Smooth muscle cell (in vitro differentiated cells): ENCODE measurements around the gene MTX2. TPM values are rescaled to one million over a fixed set of nuclear protein-coding genes. Genes with fewer than 3 reads are reported as not detected.

ENCODE experiments used
- DNase-seq: peaks from one replicate; lab custom pipeline; 2025; ENCODE audit not compliant: unreplicated experiment; lab: John Stamatoyannopoulos, UW
- H2AFZ ChIP-seq: fragments of 200-600 bp; sonication (generic); 2 replicates; pipeline ENCODE4 v1.6.0; 2016; ENCODE audit warnings: antibody characterized with exemption, low read depth, mild to moderate bottlenecking
- H3F3A ChIP-seq: fragments of 200-600 bp; sonication (generic); 2 replicates; pipeline ENCODE4 v1.6.0; 2017; ENCODE audit warnings: antibody characterized with exemption, low read depth
- H3K27ac ChIP-seq: fragments of 200-600 bp; sonication (generic); 2 replicates; pipeline ENCODE4 v1.5.1; 2016; ENCODE audit warnings: low read depth, mild to moderate bottlenecking
- H3K27me3 ChIP-seq: fragments of 200-600 bp; sonication (generic); 2 replicates; pipeline ENCODE4 v1.6.1; 2016; ENCODE audit warnings: low read depth, mild to moderate bottlenecking
- H3K36me3 ChIP-seq: fragments of 200-600 bp; sonication (generic); 2 replicates; pipeline ENCODE4 v1.5.1; 2016; ENCODE audit warnings: low read depth
- H3K4me1 ChIP-seq: fragments of 200-600 bp; sonication (generic); 2 replicates; pipeline ENCODE4 v1.5.1; 2016; ENCODE audit warnings: low read depth
- H3K4me2 ChIP-seq: fragments of 200-600 bp; sonication (generic); 2 replicates; pipeline ENCODE4 v1.6.0; 2016; ENCODE audit warnings: mild to moderate bottlenecking
- H3K4me3 ChIP-seq: fragments of 200-600 bp; sonication (generic); 2 replicates; pipeline ENCODE4 v1.5.1; 2016; ENCODE audit warnings: mild to moderate bottlenecking
- H3K79me2 ChIP-seq: fragments of 200-600 bp; sonication (generic); 2 replicates; pipeline ENCODE4 v1.6.0; 2016; ENCODE audit warnings: low read depth, mild to moderate bottlenecking
- H3K9ac ChIP-seq: fragments of 200-600 bp; sonication (generic); 2 replicates; pipeline ENCODE4 v1.6.0; 2016; ENCODE audit warnings: low read depth
- H3K9me3 ChIP-seq: fragments of 200-600 bp; sonication (generic); replicated peaks from 2 replicates; pipeline ENCODE4 v1.5.1; 2016; ENCODE audit warnings: low read depth
- H4K20me1 ChIP-seq: fragments of 200-600 bp; sonication (generic); 2 replicates; pipeline ENCODE4 v1.6.0; 2016; ENCODE audit warnings: low read depth
- WGBS: methylation state at CpG from one replicate; pipeline ENCODE4 v1.1.7; 2016; ENCODE audit warnings: low lambda C conversion rate; 5-methylcytosine and 5-hydroxymethylcytosine counted together
- polyA plus RNA-seq: library from polyadenylated mRNA; unstranded; fragments of >200 nt; fragmentation: Nextera tagmentation; extraction: Ambion mirVana; gene quantifications from 2 replicates; pipeline ENCODE4 v1.2.1, GENCODE V29; 2016
- total RNA-seq: library from RNA; depleted of rRNA; stranded (reverse); fragments of >200 nt; gene quantifications from 2 replicates; pipeline ENCODE4 v1.2.3, GENCODE V29; 2014
- TF ChIP-seq, protein P1 (sequence below): fragments of 200-600 bp; sonication (generic); IDR thresholded peaks from 2 replicates; pipeline ENCODE4 v1.5.1; 2017; ENCODE audit warnings: borderline replicate concordance, mild to moderate bottlenecking, antibody characterized with exemption; ENCODE audit not compliant: insufficient read depth, poor library complexity, severe bottlenecking

Gene MTX2
- total and polyA plus RNA-seq, 2 experiments from 2014 or later, result 27.7 to 39.2 TPM

DNA sequence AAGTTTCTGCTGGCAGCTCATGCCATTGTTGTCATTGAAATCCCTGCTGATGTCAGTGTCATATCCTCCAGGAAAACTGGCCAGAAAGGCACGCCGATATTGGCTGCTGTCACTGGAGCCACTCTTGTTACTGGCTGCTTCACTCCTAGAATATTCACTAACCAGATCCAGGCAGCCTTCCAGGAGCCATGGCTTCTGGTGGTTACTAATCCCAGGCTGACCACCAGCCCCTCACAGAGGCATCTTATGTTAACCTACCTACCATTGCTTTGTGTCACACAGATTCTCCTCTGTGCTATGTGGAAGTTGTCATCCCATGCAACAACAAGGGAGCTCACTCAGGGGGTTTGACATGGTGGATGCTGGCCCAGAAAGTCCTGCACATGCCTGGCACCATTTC, 27.0 kb upstream of the MTX2 start:
- Histone ChIP-seq H3K27ac (no peak overlapping the region), H3K9me3 (no peaks in the 10 kb centered on the region), H3K79me2 (no peaks in the 10 kb centered on the region), H3K4me3 (no peak overlapping the region), H4K20me1 (no peaks in the 10 kb centered on the region), H3K9ac (no peak overlapping the region), H3K36me3 (no peaks in the 10 kb centered on the region), H3F3A (no peaks in the 10 kb centered on the region), H3K4me2 (no peak overlapping the region), H2AFZ (no peak overlapping the region), H3K4me1 (no peaks in the 10 kb centered on the region), H3K27me3 (peaks cover 28% of the 10 kb centered on the region)
- TF ChIP-seq, protein P1, sequence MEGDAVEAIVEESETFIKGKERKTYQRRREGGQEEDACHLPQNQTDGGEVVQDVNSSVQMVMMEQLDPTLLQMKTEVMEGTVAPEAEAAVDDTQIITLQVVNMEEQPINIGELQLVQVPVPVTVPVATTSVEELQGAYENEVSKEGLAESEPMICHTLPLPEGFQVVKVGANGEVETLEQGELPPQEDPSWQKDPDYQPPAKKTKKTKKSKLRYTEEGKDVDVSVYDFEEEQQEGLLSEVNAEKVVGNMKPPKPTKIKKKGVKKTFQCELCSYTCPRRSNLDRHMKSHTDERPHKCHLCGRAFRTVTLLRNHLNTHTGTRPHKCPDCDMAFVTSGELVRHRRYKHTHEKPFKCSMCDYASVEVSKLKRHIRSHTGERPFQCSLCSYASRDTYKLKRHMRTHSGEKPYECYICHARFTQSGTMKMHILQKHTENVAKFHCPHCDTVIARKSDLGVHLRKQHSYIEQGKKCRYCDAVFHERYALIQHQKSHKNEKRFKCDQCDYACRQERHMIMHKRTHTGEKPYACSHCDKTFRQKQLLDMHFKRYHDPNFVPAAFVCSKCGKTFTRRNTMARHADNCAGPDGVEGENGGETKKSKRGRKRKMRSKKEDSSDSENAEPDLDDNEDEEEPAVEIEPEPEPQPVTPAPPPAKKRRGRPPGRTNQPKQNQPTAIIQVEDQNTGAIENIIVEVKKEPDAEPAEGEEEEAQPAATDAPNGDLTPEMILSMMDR, result no peak
- WGBS, result 74% methylated on average over 2 of the region's 2 CpGs
- DNase-seq, result no peak

DNA sequence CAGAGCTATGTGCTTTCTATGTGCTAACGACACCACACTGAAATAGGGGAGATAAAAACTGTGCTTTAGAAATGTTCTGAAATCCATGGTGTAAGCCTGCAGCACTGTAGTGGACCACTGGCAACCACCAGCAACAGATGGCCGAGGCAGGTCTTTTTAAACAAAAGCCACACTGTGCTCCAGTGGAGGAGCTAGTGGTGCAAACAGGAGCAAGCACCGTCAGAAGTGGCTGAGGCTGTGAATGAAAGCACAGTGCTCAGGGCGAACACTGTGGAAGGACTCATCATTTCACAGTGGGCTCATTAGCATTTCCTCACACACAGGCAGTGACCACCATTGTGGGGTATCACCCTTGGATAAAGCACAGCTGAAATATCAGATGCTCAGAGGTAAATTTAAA, 22.9 kb upstream of the MTX2 start:
- WGBS, result 79% methylated on average over 4 of the region's 4 CpGs
- no peaks in the 10 kb centered on the region for H3K79me2 ChIP-seq
- H4K20me1 ChIP-seq, result no peaks in the 10 kb centered on the region
- H3K4me1 ChIP-seq, result no peaks in the 10 kb centered on the region
- H2AFZ ChIP-seq, result no peak overlapping the region
- TF ChIP-seq, protein P1, result no peak
- H3K4me2 ChIP-seq, result no peak overlapping the region
- H3K9me3 ChIP-seq, result no peaks in the 10 kb centered on the region
- no peaks in the 10 kb centered on the region for H3K36me3 ChIP-seq
- DNase-seq, result no peak
- H3K4me3 ChIP-seq, result no peak overlapping the region
- no peak overlapping the region for H3K9ac ChIP-seq
- H3K27ac ChIP-seq, result no peak overlapping the region
- peaks cover 31% of the 10 kb centered on the region for H3K27me3 ChIP-seq
- no peaks in the 10 kb centered on the region for H3F3A ChIP-seq

DNA sequence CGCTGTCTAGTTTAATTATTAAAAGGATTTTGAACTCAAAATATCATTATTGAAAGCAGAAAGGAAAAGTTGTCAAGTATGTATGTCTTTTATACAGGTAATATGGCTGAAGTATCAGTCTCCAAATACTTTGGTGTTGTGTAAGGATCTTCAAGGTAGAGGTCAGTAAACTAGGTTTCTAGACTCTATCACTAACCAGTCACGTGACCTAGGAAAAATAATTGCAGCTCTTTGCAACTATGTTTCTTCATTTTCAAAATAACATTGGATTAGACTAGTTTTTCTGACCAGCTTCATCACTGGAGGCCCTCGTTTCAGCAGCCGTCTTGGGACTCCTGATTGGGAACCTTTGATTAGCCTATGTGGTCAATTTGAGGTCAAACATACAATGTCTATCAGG, 21.4 kb upstream of the MTX2 start:
- H3K27ac ChIP-seq, result no peak overlapping the region
- WGBS, result 78% methylated on average over 4 of the region's 4 CpGs
- no peak overlapping the region for H2AFZ ChIP-seq
- H3K79me2 ChIP-seq, result no peaks in the 10 kb centered on the region
- no peak overlapping the region for H3K9ac ChIP-seq
- no peak overlapping the region for H3K4me2 ChIP-seq
- DNase-seq, result no peak
- no peaks in the 10 kb centered on the region for H3F3A ChIP-seq
- no peaks in the 10 kb centered on the region for H3K36me3 ChIP-seq
- H3K4me3 ChIP-seq, result no peak overlapping the region
- H3K27me3 ChIP-seq, result peaks cover 35% of the 10 kb centered on the region
- no peaks in the 10 kb centered on the region for H4K20me1 ChIP-seq
- no peaks in the 10 kb centered on the region for H3K4me1 ChIP-seq
- TF ChIP-seq, protein P1, result no peak
- H3K9me3 ChIP-seq, result no peaks in the 10 kb centered on the region

DNA sequence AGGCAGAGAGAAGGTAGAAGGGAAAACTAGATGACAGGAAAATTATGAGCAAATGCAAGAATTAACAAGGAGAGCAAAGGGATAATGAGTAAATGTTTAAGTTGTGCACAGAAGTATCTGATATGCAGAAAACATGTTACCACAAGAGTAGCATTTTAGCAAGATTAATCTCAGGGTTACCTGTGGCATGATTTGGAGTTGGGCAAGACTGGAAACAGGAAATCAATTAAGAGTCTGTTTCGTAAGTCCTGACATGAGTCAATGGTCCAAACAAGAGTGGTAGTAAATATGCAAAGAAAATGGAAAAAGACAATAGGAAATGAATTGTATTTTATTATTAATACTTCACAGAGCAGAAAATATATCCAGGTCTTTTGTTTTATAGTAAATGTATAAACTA, 17.3 kb upstream of the MTX2 start:
- Histone ChIP-seq H3K4me3 (no peak overlapping the region), H3K79me2 (no peaks in the 10 kb centered on the region), H3F3A (no peaks in the 10 kb centered on the region), H3K9me3 (no peaks in the 10 kb centered on the region), H2AFZ (no peak overlapping the region), H3K27ac (no peak overlapping the region), H3K9ac (no peak overlapping the region), H3K27me3 (peaks cover 13% of the 10 kb centered on the region), H3K36me3 (no peaks in the 10 kb centered on the region), H4K20me1 (no peaks in the 10 kb centered on the region), H3K4me2 (no peak overlapping the region), H3K4me1 (no peaks in the 10 kb centered on the region)
- TF ChIP-seq, protein P1, result no peak
- WGBS, result 81% methylated on average over 1 of the region's 1 CpG
- DNase-seq, result no peak
